Progenitor cell of endocrine pancreas (in vitro differentiated cells): ENCODE measurements around the gene NKX3-2. TPM values are rescaled to one million over a fixed set of nuclear protein-coding genes. Genes with fewer than 3 reads are reported as not detected.

Experiments used
- DNase-seq: peaks from one replicate; pipeline ENCODE4 v3.0.0; 2021; ENCODE audit warnings: low spot score; ENCODE audit not compliant: unreplicated experiment
- H3K27ac Mint-ChIP-seq: 2 replicates; pipeline ENCODE4 v1.8.0; 2021; ENCODE audit warnings: mild to moderate bottlenecking, moderate library complexity, mixed read lengths
- H3K27me3 Mint-ChIP-seq: 2 replicates; pipeline ENCODE4 v1.8.0; 2021; ENCODE audit warnings: mixed read lengths
- H3K36me3 Mint-ChIP-seq: 2 replicates; pipeline ENCODE4 v1.8.0; 2022; ENCODE audit warnings: mixed read lengths; ENCODE audit not compliant: insufficient read depth
- H3K4me1 Mint-ChIP-seq: 2 replicates; pipeline ENCODE4 v1.8.0; 2021; ENCODE audit warnings: low read depth, mixed read lengths
- H3K4me3 Mint-ChIP-seq: 2 replicates; pipeline ENCODE4 v1.8.0; 2021; ENCODE audit warnings: low read depth, mild to moderate bottlenecking, moderate library complexity, mixed read lengths
- H3K9me3 Mint-ChIP-seq: 2 replicates; pipeline ENCODE4 v1.8.0; 2021; ENCODE audit warnings: low read depth, mixed read lengths
- total RNA-seq: library from RNA; stranded (reverse); gene quantifications from 2 replicates; pipeline ENCODE4 v1.2.1, GENCODE V29; 2021
- TF ChIP-seq, protein P1 (sequence below): fragments of 200-600 bp; sonication (generic); IDR thresholded peaks from one replicate; pipeline ENCODE4 v1.5.0; 2021; ENCODE audit warnings: antibody characterized with exemption, mild to moderate bottlenecking; ENCODE audit not compliant: unreplicated experiment

The NKX3-2 gene
- total RNA-seq, 1 donor from 2014 or later = 2.1 TPM

DNA sequence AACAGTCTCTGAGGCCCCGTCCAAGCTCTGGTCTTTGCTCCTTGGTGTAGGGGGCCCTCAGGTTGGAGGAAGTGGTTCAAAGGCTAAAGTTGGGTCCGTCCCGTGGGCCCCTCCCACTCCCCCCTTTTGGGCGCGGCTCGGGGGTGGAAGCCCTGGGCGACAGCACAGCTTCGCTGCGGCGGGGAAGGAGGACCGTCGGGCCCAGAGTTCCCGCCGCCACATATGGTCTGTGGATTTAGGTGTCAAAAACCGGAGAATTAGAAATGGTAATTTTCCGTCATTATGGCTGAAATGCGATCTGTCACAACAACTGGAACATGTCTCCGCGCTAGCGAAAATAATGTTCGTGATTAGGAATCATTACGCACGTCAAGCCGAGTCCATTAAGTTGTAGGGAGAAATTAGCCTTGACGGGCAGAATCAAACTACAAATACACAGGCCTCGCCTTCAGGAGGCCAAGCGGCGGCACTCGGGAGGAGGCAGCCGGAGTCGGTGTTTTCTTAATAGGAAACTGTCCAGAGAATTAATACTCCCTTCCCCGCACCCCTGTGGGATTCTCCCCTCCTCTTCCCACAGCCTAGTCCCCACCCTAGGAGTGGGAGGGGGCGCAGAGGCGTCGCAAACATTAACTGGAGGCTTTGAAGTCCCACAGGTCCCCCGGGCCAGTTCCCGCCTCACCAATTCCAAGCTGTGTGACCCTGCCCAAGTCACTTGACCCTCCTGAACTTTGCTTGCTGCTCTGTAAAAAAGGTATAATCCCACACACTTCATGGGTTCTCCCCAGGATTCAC is 15.0 kb downstream of the NKX3-2 start:
- Mint-ChIP-seq H3K27me3 (peaks cover 69% of the 10 kb centered on the region), H3K36me3 (no peaks in the 10 kb centered on the region), H3K4me3 (no peak overlapping the region), H3K4me1 (no peaks in the 10 kb centered on the region), H3K27ac (no peak overlapping the region), H3K9me3 (no peaks in the 10 kb centered on the region)
- TF ChIP-seq, protein P1, sequence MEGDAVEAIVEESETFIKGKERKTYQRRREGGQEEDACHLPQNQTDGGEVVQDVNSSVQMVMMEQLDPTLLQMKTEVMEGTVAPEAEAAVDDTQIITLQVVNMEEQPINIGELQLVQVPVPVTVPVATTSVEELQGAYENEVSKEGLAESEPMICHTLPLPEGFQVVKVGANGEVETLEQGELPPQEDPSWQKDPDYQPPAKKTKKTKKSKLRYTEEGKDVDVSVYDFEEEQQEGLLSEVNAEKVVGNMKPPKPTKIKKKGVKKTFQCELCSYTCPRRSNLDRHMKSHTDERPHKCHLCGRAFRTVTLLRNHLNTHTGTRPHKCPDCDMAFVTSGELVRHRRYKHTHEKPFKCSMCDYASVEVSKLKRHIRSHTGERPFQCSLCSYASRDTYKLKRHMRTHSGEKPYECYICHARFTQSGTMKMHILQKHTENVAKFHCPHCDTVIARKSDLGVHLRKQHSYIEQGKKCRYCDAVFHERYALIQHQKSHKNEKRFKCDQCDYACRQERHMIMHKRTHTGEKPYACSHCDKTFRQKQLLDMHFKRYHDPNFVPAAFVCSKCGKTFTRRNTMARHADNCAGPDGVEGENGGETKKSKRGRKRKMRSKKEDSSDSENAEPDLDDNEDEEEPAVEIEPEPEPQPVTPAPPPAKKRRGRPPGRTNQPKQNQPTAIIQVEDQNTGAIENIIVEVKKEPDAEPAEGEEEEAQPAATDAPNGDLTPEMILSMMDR = no peak
- DNase-seq = no peak

DNA sequence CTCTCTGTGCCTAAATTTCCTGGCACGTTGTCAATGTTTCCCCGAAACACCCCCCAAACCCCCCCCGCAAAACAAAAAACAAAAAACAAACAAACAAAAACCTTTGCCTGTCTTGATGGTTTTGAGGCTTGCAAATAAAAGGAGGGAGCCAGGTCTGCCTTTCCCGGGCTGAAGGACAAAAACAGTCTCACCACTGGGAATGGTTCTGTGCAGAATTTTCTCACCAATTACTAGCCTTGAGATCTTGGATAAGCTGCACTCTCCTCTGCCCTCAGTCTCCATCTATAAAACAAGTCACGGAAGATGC is 15.5 kb downstream of the NKX3-2 start:
- Mint-ChIP-seq H3K27ac (no peak overlapping the region), H3K9me3 (no peaks in the 10 kb centered on the region), H3K36me3 (no peaks in the 10 kb centered on the region), H3K4me3 (no peak overlapping the region), H3K27me3 (peaks cover 63% of the 10 kb centered on the region), H3K4me1 (no peaks in the 10 kb centered on the region)
- DNase-seq = no peak
- TF ChIP-seq, protein P1 = no peak

DNA sequence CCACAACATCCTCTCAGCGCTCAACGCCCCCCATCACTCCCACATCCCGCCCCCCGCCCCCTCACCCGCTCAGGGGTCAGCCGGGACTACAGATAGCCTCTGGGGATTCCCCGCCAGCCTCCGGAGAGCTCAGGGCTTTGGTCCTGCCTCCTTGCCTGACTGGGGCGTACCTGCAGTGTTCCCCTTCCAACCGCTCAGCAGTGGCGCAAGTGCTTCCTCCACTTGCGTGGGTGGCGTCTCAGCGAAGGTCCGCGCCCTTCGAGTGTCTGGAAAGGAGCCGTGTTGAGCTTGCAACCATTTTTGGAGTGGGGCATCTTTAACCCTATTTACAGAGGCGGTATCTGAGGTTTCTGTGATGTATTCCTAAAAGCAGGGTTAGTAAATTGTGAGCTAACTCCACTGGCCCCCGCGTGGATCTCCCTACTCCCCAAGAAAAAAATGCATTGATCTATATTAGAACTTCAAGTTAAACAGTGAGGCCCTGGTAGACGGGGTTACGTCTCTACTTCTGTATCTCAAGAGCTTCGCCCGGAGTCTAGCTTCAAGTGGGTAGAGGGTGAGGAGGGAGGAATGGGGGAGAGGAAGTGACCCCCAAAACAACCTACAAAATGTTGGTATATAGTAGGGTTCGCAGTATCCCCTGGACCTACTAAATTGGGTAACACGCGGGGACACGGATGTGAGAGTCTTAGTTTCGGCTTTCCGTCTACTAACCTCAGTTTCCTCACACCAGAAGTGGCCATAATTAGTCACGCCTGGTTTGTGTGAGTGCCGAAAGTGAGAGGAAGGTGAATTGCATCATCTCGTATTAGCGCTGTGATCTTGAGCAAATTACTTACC is 16.1 kb downstream of the NKX3-2 start:
- Mint-ChIP-seq H3K27ac (no peak overlapping the region), H3K9me3 (no peaks in the 10 kb centered on the region), H3K4me3 (no peak overlapping the region), H3K27me3 (peaks cover 61% of the 10 kb centered on the region), H3K36me3 (no peaks in the 10 kb centered on the region), H3K4me1 (no peaks in the 10 kb centered on the region)
- TF ChIP-seq, protein P1 = no peak
- no peak for DNase-seq

DNA sequence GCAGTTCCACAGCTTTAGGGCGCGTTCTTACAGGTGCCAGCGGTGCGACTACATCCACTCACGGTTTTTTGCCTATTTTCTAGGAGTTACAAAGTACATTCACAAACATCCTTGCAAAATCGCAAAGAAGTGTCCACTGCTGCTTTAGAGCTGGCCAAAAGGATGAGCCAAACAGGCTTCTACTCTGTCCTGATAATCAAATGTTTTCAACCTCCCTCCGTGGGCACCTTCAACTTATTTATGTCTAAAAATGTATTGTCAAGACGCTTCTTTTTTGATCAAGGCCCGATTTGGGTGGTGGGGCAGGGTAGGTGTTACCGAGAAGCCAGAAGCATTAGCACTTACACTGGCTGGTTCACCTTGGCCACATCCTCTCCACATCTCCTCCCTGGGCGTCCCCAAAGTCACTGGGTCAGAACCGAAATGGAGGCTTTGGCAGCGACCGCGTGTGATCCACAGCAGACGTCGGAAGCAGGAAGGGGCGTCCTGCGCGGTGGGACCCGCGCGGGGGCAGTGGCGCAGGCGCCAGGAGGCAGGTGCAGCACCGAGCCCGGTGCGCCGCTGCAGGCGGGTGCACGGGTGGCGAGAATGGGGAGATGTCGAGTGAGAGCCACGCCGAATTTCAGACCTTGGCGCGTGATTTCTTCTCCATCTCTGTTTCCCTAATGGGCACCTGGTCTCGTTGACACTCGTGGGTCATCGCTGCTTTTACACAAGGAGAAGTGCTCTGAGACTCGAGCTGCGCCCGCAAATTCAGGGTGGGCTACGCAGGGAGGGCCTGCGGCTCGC is 16.9 kb downstream of the NKX3-2 start:
- Mint-ChIP-seq H3K4me1 (no peaks in the 10 kb centered on the region), H3K9me3 (no peaks in the 10 kb centered on the region), H3K4me3 (no peak overlapping the region), H3K27me3 (peaks cover 61% of the 10 kb centered on the region), H3K27ac (no peak overlapping the region), H3K36me3 (no peaks in the 10 kb centered on the region)
- TF ChIP-seq, protein P1 = no peak
- DNase-seq = no peak

DNA sequence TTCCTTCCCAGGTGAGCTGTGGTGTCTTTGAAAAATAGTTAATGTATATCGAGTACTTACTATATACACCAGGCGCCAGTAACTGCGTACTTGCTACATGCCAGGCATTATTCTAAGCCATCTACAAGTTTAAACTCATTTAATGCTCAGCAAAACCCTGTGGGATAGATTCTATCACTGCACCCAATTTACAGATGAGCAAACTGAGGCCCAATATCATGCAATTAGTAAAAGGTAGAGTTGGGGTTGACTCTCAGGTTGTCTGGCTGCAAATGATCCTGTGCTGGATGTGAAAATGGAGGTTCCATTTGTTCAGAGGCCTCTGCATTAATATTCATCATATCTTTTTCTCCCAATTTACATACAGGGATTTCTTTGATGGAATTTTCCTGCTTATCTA is 17.6 kb downstream of the NKX3-2 start:
- Mint-ChIP-seq H3K36me3 (no peaks in the 10 kb centered on the region), H3K27ac (no peak overlapping the region), H3K9me3 (no peaks in the 10 kb centered on the region), H3K4me1 (no peaks in the 10 kb centered on the region), H3K27me3 (peaks cover 62% of the 10 kb centered on the region), H3K4me3 (no peak overlapping the region)
- no peak for DNase-seq
- TF ChIP-seq, protein P1 = no peak
